ENCODE measurements around the gene CNTROB. TPM values are rescaled to one million over a fixed set of nuclear protein-coding genes. Genes with fewer than 3 reads are reported as not detected.

Gene CNTROB
- total and polyA plus RNA-seq, 10 of the 15 experiments (the other 5 are each of a cell fraction or from before 2014, with no cell fraction given), result 2.0 to 36.2 (median 28.2) TPM

GRCh38 chr17:7931709-7932482, at the start of gene CNTROB, which contains the start of gene TRAPPC1 (continued):
- TF ChIP-seq ZNF592 (IDR thresholded peaks at IDR 0.05) (no peak), HDGF (IDR thresholded peaks at IDR 0.05) (peak; percentile 97), JUNB (IDR thresholded peaks at IDR 0.05) (no peak), IRF4 (IDR thresholded peaks at IDR 0.05; ENCODE audit: low read depth, low read length) (no peak), SMARCA5 (IDR thresholded peaks at IDR 0.05) (no peak), SUPT20H (IDR thresholded peaks at IDR 0.05; ENCODE audit: borderline replicate concordance, control insufficient read depth, low read depth, low read length) (no peak), POLR2AphosphoS5 (IDR thresholded peaks at IDR 0.05; ENCODE audit: low read length) (peak; percentile 75; the same call in 1 of the 2 replicates), BHLHE40 (IDR thresholded peaks at IDR 0.05; ENCODE audit: borderline replicate concordance in 1 of 2, low read depth in 2 of 2, low read length in 1 of 2) (peak; percentile 20 to 76; a peak in 3 of 4 replicates), BACH1 (IDR thresholded peaks at IDR 0.05; ENCODE audit: borderline replicate concordance) (peak; percentile 65), STAT3 (IDR thresholded peaks at IDR 0.05; ENCODE audit: low read depth, low read length) (no peak), KAT2A (conservative IDR thresholded peaks at IDR 0.05; ENCODE audit: control insufficient read depth, low read depth, low read length) (no peak), SKIL (IDR thresholded peaks at IDR 0.05; ENCODE audit: low read depth, poor library complexity, severe bottlenecking) (peak; percentile 43), RUNX3 (IDR thresholded peaks at IDR 0.05; ENCODE audit: low read length) (no peak), HCFC1 (IDR thresholded peaks at IDR 0.05; ENCODE audit: low read length) (no peak), RFX5 (IDR thresholded peaks at IDR 0.05; ENCODE audit: low read depth, low read length) (peak; percentile 58), HDAC6 (IDR thresholded peaks at IDR 0.05; ENCODE audit: unreplicated experiment) (no peak), CHD2 (IDR thresholded peaks at IDR 0.05; ENCODE audit: borderline replicate concordance, low read depth, low read length) (peak; percentile 96), CHD4 (IDR thresholded peaks at IDR 0.05) (no peak), JUND (IDR thresholded peaks at IDR 0.05; ENCODE audit: low read depth, low read length) (peak; percentile 98), MTA3 (IDR thresholded peaks at IDR 0.05; ENCODE audit: borderline replicate concordance, low read length) (no peak), ESRRA (IDR thresholded peaks at IDR 0.05; ENCODE audit: low read length) (no peak), EGR1 (IDR thresholded peaks at IDR 0.05; ENCODE audit: borderline replicate concordance in 1 of 2, low read depth in 2 of 2, low read length in 2 of 2) (peak in 1 of 2 experiments; percentile 68; a peak in 1 of 3 replicates), NBN (IDR thresholded peaks at IDR 0.05) (peak; percentile 100), PAX8 (IDR thresholded peaks at IDR 0.05) (no peak), ZBTB33 (IDR thresholded peaks at IDR 0.05) (no peak)
